Inflammatory macrophage (primary cell): ENCODE measurements around the gene RGS5.
"Not testable (repeated sequence)": the region's sequence is repeated elsewhere in the genome, so short reads cannot be mapped to it uniquely, and the experiment has no call there.

ENCODE experiments used
- DNase-seq, 2 donors: peaks; one replicate each; pipeline ENCODE4 v3.0.0-alpha.2; 2020 to 2022
- total RNA-seq, 18 experiments: gene quantifications; one replicate each; lab custom pipeline; 2026; ENCODE audit warnings: mixed read lengths in 6 of 18, inconsistent platforms in 2 of 18; lab: John Stamatoyannopoulos, UW

The RGS5 gene
- total RNA-seq = 0.13 to 0.97 (median 0.52) reads per million in 18 experiments

DNA sequence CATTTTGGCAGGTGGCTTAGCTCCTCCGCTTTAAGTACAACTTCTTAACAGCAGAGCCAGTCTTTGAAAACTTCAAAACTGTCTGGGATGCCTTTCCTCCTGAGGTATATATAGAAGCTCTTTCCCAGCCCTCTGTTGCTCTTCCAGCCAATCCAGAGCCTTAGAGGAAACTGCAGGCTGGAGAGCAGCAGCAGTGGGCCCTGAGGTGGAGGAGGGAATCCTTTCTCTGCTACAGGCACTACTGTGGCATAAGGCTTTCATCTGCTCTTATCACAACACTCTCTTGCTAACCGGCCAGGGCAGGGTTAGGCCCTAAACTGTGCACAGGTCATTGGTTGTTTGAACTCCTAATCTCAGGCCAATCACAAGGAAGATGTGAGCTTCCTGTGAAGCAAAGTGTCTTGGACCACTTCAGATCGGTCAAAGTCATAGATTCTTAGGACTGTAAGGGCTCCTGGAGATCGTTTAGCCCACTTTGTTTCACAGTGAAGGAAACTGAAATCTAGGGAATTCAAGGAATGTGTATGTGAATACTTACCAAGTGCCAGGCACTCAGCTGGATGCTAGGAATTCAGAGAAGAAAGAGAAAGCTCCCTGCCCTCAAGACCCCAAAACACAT, at the start of gene RGS5:
Gene RGS5, minus strand, starts transcription at position 84 of the 619 bp plus-strand sequence. Its CDS starts 81 bp downstream, at position 3.
- DNase-seq = no peak

DNA sequence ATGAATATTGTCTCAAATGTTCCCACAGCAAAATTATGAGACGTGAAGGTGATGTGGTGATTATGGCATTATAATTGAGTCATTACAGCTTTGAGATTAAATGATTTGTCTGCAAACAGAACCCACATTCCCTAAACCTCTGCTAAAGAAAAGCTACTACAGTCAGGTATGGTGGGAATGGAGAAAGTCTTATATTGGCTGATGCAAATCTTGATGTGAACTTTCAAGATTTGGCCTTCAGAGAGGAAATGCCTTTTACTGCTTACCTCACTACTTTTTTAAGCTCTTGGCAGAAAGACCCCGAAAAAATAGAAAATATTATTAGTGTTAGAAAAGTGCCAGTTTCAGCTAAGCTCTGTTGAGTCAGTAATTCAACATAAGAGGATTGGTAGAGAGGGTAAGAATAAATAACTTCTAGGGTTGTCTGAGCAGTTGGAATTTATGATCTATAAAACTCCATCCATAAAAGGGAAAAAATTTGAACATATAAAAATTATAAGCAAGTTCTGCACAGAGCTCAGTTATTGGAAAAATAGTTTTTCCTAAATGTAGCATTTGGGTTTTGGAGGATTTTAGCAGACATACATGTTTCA, 47.8 kb upstream of the RGS5 start:
- no peak for DNase-seq

- DNase-seq = no peak
Observed at GRCh38 chr1:163248064-163248463, 45.3 kb upstream of the RGS5 start.

GRCh38 chr1:163244648-163245047, 41.9 kb upstream of the RGS5 start:
- not testable (repeated sequence) for DNase-seq

GRCh38 chr1:163241746-163242145, 39.0 kb upstream of the RGS5 start:
- no peak for DNase-seq

DNA sequence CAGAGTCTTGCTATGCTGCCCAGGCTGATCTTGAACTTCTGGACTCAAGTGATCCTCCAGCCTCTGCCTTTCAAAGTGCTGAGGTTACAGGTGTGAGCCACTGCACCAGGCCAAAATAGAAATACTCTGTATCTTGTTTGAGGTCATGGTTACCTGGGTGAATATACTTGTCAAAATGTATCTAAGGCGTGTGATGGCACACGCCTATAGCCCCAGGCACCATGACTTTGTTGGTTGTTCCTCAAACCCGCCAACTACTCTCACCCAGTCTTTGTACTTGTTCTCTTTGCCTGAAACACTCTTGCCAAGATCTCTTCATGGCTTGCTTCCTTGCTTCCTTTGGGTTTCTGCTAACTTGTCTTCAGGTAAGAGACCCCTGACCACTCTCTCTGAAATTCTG, 38.0 kb upstream of the RGS5 start:
- no peak for DNase-seq

GRCh38 chr1:163233643-163234042, 30.9 kb upstream of the RGS5 start:
- DNase-seq = not testable (repeated sequence)

DNA sequence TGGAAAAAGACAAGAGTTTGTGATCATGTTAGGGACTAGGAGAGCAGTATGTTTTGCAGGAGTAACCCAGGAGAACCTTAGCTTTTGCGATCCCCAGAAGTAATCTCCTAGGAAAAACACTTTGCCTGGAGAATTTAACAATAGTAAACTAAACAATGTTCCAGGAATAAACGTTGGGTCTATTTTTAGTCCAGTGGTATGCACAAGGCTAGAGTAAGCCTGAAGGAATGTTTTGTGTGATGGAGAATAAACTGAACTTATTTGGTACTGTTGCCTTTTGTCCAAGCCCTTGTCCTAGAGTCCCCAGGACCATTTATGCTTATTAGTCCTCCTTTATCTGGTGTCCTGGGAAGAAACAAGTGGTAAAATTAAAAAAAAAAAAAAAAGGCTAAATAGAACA, 28.7 kb upstream of the RGS5 start:
- DNase-seq = no peak

- no peak for DNase-seq
Observed at GRCh38 chr1:163230827-163231226, 28.1 kb upstream of the RGS5 start.

DNA sequence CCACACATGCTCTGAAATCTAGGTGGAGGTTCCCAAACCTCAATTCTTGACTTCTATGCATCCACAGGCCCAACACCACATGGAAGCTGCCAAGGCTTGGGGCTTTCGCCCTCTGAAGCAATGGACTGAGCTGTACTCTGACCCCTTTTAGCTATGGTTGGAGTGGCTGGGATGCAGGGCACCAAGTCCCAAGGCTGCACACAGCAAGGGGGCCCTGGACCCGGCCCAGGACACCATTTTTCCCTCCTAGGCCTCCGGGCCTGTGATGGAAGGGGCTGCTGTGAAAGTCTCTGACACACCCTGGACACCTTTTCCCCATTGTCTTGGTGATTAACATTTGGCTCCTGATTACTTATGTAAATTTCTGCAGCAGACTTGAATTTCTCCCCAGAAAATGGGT, 25.6 kb upstream of the RGS5 start:
- not testable (repeated sequence) for DNase-seq

DNA sequence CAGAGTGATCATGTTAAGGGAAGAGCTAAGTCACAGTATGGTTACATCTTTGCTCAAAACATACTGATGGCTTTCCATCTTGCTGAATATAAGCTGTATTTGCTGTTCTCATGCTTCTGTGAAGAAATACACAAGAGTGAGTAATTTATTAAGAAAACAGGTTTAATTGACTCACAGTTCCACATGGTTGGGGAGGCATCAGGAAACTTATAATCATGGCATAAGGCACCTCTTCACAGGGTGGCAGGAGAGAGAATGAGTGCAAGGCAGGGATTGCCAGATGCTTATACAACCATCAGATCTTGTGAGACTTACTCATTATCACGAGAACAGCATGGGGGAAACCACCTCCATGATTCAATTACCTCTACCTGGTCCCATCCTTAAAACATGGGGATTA, 24.4 kb upstream of the RGS5 start:
- no peak for DNase-seq

GRCh38 chr1:163213626-163214025, 10.9 kb upstream of the RGS5 start:
- DNase-seq = no peak

- DNase-seq = no peak
Observed at GRCh38 chr1:163211667-163212066, 9.0 kb upstream of the RGS5 start.

DNA sequence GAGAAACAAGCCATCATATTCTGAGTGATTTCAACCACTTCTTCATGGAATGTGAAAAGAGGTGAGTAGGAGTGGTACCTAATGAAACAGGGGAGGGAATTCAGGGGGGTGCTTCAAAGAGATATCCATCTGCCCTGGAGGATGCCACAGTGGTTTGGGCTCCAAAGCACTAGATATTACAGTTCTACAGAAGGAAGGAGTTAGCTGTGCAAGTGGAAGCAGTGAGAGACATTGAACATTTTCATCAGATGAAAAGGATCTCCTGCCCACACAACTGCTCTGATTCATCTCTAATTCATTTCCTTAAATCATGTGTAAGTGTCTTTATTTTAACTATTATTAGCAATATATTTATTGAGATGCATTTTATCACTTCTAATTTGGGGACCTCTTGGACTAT, 2.8 kb upstream of the RGS5 start:
- DNase-seq = no peak

DNA sequence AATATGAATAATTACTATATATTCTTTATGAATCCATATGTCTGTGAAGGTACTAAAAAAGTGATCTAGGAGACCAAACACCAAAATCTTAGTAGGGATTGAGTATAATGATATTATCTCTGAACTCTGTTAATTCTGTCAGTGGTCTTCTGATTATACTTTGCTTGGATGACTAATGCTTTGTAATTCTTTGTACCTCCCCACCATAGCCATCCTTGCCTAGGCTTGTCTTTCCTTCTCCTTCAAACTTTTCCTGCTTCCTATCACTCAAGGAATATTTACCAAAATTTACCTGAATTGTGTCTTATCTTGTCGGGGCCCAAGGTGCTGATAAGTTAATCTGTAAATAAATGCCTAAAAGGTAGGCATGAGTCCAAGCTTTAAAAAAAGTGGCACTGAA, 845 bp upstream of the RGS5 start:
- DNase-seq = no peak

GRCh38 chr1:163201906-163202305, 810 bp downstream of the RGS5 start:
- no peak for DNase-seq

GRCh38 chr1:163197022-163197421, 5.7 kb downstream of the RGS5 start:
- DNase-seq = no peak

DNA sequence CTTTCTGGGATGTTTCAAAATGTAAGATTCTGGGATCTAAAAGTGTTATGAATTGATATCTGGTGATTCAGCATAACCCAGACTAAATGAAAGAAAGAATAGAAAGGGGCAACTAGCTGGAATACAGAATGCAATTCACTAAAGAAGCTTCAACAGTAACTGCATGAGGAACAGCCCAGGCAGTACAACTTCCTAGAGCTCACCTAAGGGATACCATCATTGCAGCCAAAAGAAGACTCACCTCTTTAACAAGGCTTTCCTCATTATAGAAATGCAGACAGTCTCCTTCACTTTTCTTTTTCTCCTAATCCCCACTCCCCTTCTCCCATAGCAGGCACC, 6.3 kb downstream of the RGS5 start:
- no peak for DNase-seq

- DNase-seq = no peak
Observed at GRCh38 chr1:163195728-163196448, 6.8 kb downstream of the RGS5 start.

DNA sequence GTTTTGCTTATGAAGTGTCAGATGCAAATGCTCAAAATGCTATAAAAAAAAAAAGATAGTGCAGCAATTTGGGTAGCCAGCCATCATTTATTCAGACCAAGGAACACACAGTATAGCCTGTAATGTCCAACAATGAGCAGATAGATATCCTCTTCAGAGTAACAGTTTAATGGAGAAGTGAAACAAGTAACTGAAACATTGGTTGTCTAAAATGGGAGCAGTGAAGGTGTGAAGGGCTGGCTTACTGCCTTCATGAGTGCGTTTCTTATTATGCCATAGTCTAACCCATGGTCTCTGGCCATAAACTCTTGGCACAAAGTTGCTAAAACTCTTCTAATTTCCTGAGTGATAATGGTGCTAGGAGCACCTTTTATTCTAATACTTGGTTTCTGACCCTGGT, 11.4 kb downstream of the RGS5 start:
- no peak for DNase-seq

GRCh38 chr1:163188947-163189346, 13.8 kb downstream of the RGS5 start:
- DNase-seq = no peak

GRCh38 chr1:163187849-163188248, 14.9 kb downstream of the RGS5 start:
- no peak for DNase-seq

DNA sequence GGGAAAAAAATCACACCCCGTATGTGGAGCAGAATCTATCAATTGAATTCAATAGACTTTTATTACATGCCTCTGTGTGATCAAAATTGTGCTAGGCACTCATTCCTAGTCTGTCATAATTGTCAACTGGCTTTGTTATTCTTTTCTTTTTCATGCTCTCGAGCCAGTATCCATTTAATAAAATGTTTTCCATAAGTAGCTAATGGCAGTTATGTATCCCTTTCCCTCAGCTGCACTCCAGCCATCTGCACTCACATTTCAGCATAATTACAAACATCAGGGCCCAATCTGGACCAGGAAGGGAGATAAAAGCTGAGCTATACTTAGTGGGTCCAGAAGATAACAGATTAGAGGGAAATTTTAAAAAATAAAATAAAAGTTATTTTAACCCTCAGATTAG, 15.9 kb downstream of the RGS5 start:
- no peak for DNase-seq

- DNase-seq = no peak
Observed at GRCh38 chr1:163182330-163182949, 20.3 kb downstream of the RGS5 start.
